Heart left ventricle (tissue), 13 donors: ENCODE data around the gene UXT.

Experiments
- POLR2A ChIP-seq, 2 donors: fragments of 450-650 bp; IDR thresholded peaks; one replicate each; pipeline ENCODE4 v1.6.1; 2017; ENCODE audit warnings: antibody characterized with exemption in 2 of 2, mild to moderate bottlenecking in 2 of 2, moderate library complexity in 2 of 2
- TF ChIP-seq, protein P1 (sequence below), 12 donors: fragments of 200-600 bp; sonication (generic) in 4 of 12; IDR thresholded peaks; one replicate each; pipeline versions ENCODE4 v1.5.0 to v1.8.0; 2018 to 2022; ENCODE audit warnings: antibody characterized with exemption in 12 of 12, mild to moderate bottlenecking in 5 of 12
- donor health status: ischemic (EF 13 %, LVEDD 7.1; RV severe dilation, severe dysfunction).
- donor health status: DM: no; HTN: yes; CAD: no.
- donor health status: DM: no; HTN: no; CAD: no.
- donor health status: ischemic (EF 25% LVEDD 6.9; RV normal size, moderate dysfunction).
- donor health status: ischemic (EF 25% LVEDD 5.7; RV mildly dilated, moderate dysfunction).
- donor health status: ischemic (EF 35%, LVEDD 5.7; RV mildly dilated, moderate dysfunction).
- donor health status: nonischemic (EF 11% LVEDD 7.7; RV severe dilation, severe dysfunction).
- donor health status: DM: yes; HTN: yes; CAD: no.
- donor health status: PGD.
- donor health status: ischemic (EF 29% LVEDD 5.4; RV normal size, mild dysfunction).
- donor health status: nonischemic (EF 23%, LVEDD 6.1; RV moderate dilation, normal function).

DNA sequence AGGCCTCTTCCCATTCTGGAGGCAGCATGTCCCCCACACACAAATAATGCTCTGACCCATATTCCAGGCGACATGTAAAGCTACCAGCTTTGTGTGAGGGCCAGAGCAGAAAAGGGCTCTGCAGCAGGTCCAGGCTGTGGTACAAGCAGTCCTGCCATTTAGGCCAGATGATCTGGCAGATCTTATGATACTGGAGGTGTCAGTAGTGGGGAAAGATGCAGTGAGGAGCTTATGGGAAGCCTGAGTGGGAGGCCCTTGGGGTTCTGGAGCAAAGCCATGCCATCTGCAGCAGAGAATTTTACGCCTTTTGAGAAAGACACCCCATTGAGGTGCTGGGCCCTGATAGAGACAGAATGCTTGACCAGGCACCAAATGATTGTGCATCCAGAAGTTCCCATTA lies 47.1 kb downstream of the UXT start:
- TF ChIP-seq, protein P1, sequence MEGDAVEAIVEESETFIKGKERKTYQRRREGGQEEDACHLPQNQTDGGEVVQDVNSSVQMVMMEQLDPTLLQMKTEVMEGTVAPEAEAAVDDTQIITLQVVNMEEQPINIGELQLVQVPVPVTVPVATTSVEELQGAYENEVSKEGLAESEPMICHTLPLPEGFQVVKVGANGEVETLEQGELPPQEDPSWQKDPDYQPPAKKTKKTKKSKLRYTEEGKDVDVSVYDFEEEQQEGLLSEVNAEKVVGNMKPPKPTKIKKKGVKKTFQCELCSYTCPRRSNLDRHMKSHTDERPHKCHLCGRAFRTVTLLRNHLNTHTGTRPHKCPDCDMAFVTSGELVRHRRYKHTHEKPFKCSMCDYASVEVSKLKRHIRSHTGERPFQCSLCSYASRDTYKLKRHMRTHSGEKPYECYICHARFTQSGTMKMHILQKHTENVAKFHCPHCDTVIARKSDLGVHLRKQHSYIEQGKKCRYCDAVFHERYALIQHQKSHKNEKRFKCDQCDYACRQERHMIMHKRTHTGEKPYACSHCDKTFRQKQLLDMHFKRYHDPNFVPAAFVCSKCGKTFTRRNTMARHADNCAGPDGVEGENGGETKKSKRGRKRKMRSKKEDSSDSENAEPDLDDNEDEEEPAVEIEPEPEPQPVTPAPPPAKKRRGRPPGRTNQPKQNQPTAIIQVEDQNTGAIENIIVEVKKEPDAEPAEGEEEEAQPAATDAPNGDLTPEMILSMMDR (IDR thresholded peaks at IDR 0.05), result no peak
- no peak for TF ChIP-seq POLR2A (IDR thresholded peaks at IDR 0.05)
